Stimulated activated CD8-positive, alpha-beta memory T cell treated with anti-CD3 and anti-CD28 coated beads, Interleukin-4, amount 100 ng/mL, for 1 hour (primary cell): ENCODE data around the gene PCOLCE2.
"Not testable (repeated sequence)": the region's sequence is repeated elsewhere in the genome, so short reads cannot be mapped to it uniquely, and the experiment has no call there.

Experiments
- DNase-seq, 2 donors: peaks; one replicate each; pipeline ENCODE4 v3.0.0-alpha.2; 2020; ENCODE audit warnings: low read depth in 2 of 2, low spot score in 1 of 2

PCOLCE2 gene

GRCh38 chr3:142902356-142902755, 13.5 kb upstream of the PCOLCE2 start:
- DNase-seq = no peak

- DNase-seq = no peak
These were observed 9.7 kb upstream of the PCOLCE2 start for GRCh38 chr3:142898346-142899213.

- no peak for DNase-seq
These were observed 8.9 kb upstream of the PCOLCE2 start for GRCh38 chr3:142897807-142898206.

- no peak for DNase-seq
These were observed 8.1 kb upstream of the PCOLCE2 start for GRCh38 chr3:142896996-142897395.

- DNase-seq = no peak
These were observed 7.4 kb upstream of the PCOLCE2 start for GRCh38 chr3:142896201-142896755.

GRCh38 chr3:142894493-142894892, 5.6 kb upstream of the PCOLCE2 start:
- DNase-seq = no peak

GRCh38 chr3:142892714-142893113, 3.8 kb upstream of the PCOLCE2 start:
- no peak for DNase-seq

- no peak for DNase-seq
These were observed 1.7 kb upstream of the PCOLCE2 start for GRCh38 chr3:142890592-142890991.

GRCh38 chr3:142889212-142890014, 530 bp upstream of the PCOLCE2 start:
- DNase-seq = no peak

GRCh38 chr3:142888099-142888480, 793 bp downstream of the PCOLCE2 start:
- no peak for DNase-seq

- no peak for DNase-seq
These were observed 1.9 kb downstream of the PCOLCE2 start for GRCh38 chr3:142886940-142887339.

GRCh38 chr3:142886021-142886420, 2.9 kb downstream of the PCOLCE2 start:
- DNase-seq = no peak

- no peak for DNase-seq
These were observed 4.4 kb downstream of the PCOLCE2 start for GRCh38 chr3:142884531-142884930.

GRCh38 chr3:142883534-142883933, 5.3 kb downstream of the PCOLCE2 start:
- not testable (repeated sequence) for DNase-seq

- no peak for DNase-seq
These were observed 7.2 kb downstream of the PCOLCE2 start for GRCh38 chr3:142881445-142882224.

GRCh38 chr3:142878649-142879300, 10.1 kb downstream of the PCOLCE2 start:
- DNase-seq = no peak

- DNase-seq = no peak
These were observed 12.5 kb downstream of the PCOLCE2 start for GRCh38 chr3:142876417-142876816.

- DNase-seq = no peak
These were observed 13.2 kb downstream of the PCOLCE2 start for GRCh38 chr3:142875583-142876207.

GRCh38 chr3:142875099-142875498, 13.8 kb downstream of the PCOLCE2 start:
- no peak for DNase-seq

- not testable (repeated sequence) for DNase-seq
These were observed 20.5 kb downstream of the PCOLCE2 start for GRCh38 chr3:142868382-142868781.
